HepG2 (cell line): ENCODE data around the gene BCL2. TPM values are rescaled to one million over a fixed set of nuclear protein-coding genes. Genes with fewer than 3 reads are reported as not detected.

Experiments used
- ATAC-seq: fragments of 200-7000 bp; cut with Tn5 transposase; 3 replicates; pipeline ENCODE4 v1.9.1; 2020; ENCODE audit warnings: mild to moderate bottlenecking, moderate library complexity
- BruUV-seq: library from RNA; stranded (reverse); fragments of 400-500 nt; replicated peaks from 2 replicates; lab custom pipeline; 2021; lab: Mats Ljungman, UMichigan
- CTCF ChIA-PET: fragments of 300-600 bp; formaldehyde crosslinking; extraction: SDS; loops from one replicate; lab custom pipeline; 2021; ENCODE audit warnings: low total read pairs, inconsistent platforms, low intra/inter-chr PET ratio; lab: Yijun Ruan, JAX
- POLR2A ChIA-PET: fragments of 350-600 bp; sonication (Branson Sonifier 250); formaldehyde crosslinking; loops from one replicate; lab custom pipeline; 2020; ENCODE audit warnings: antibody characterized with exemption, inconsistent platforms; lab: Yijun Ruan, JAX
- DNase-seq: peaks from one replicate; pipeline ENCODE4 v3.0.0-alpha.2; 2015; ENCODE audit warnings: low spot score
- FAIRE-seq: peaks from 3 replicates; lab custom pipeline; 2011; peaks lifted over from hg19 to GRCh38; lab: Jason Lieb, UNC
- H2AFZ ChIP-seq: one replicate; pipeline ENCODE4 v1.6.1; 2011; ENCODE audit warnings: low read length, inconsistent platforms
- H3K27ac ChIP-seq: fragments of 300-600 bp; 3 replicates; pipeline ENCODE4 v1.8.0; 2011; ENCODE audit warnings: mixed run types, mild to moderate bottlenecking, mixed read lengths, low read length, inconsistent platforms; ENCODE audit not compliant: insufficient read depth; ENCODE audit errors: extremely low read length
- H3K27me3 ChIP-seq, 2 experiments: fragments of 200-600 bp in 1 of 2; 2 replicates in 1 of 2; 3 replicates in 1 of 2; pipeline versions ENCODE4 v1.6.0 to v1.8.0; 2011; ENCODE audit warnings: low read length in 2 of 2, mild to moderate bottlenecking in 2 of 2, moderate library complexity in 2 of 2, inconsistent platforms in 1 of 2; ENCODE audit not compliant: insufficient read depth in 2 of 2, control insufficient read depth in 1 of 2
- H3K36me3 ChIP-seq, 2 experiments: fragments of 200-600 bp in 1 of 2; replicated peaks in 1 of 2; 2 replicates in 1 of 2; 3 replicates in 1 of 2; pipeline versions ENCODE4 v1.5.1 to v1.8.0; 2011; ENCODE audit warnings: low read length in 2 of 2, inconsistent platforms in 1 of 2; ENCODE audit not compliant: insufficient read depth in 2 of 2, control insufficient read depth in 1 of 2
- H3K4me1 ChIP-seq: 2 replicates; pipeline ENCODE4 v1.5.1; 2012; ENCODE audit warnings: low read length, inconsistent platforms; ENCODE audit not compliant: insufficient read depth
- H3K4me2 ChIP-seq: 2 replicates; pipeline ENCODE4 v1.6.0; 2011; ENCODE audit warnings: low read depth, low read length, inconsistent platforms
- H3K4me3 ChIP-seq, 3 experiments: fragments of 200-600 bp in 1 of 3; sonication (generic), shearing (Covaris generic) in 1 of 3; replicated peaks in 1 of 3; 2 replicates each; pipeline ENCODE4 v1.5.1; 2011 to 2016; ENCODE audit warnings: low read length in 3 of 3, inconsistent platforms in 2 of 3, low read depth in 2 of 3, mild to moderate bottlenecking in 2 of 3, control low read depth in 1 of 3, mixed read lengths in 1 of 3; ENCODE audit not compliant: insufficient read depth in 1 of 3
- H3K79me2 ChIP-seq: one replicate; pipeline ENCODE4 v1.6.1; 2011; ENCODE audit warnings: low read length, inconsistent platforms; ENCODE audit not compliant: insufficient read depth
- H3K9ac ChIP-seq: 2 replicates; pipeline ENCODE4 v1.6.0; 2011; ENCODE audit warnings: mild to moderate bottlenecking, low read depth, low read length, inconsistent platforms; ENCODE audit not compliant: insufficient read depth
- H3K9me3 ChIP-seq: 2 replicates; pipeline ENCODE4 v1.5.1; 2012; ENCODE audit warnings: mild to moderate bottlenecking, low read length
- H4K20me1 ChIP-seq: 2 replicates; pipeline ENCODE4 v1.6.0; 2011; ENCODE audit warnings: inconsistent platforms, mild to moderate bottlenecking, low read length, moderate library complexity; ENCODE audit not compliant: insufficient read depth
- AGO1 ChIP-seq: fragments of 200-400 bp; formaldehyde crosslinking; IDR thresholded peaks from 2 replicates; pipeline ENCODE4 v1.6.1; 2017; ENCODE audit warnings: mild to moderate bottlenecking, low read depth, low read length, moderate library complexity; ENCODE audit not compliant: poor library complexity, severe bottlenecking
- HINFP ChIP-seq: sonication (generic); formaldehyde crosslinking; IDR thresholded peaks from 2 replicates; pipeline ENCODE4 v1.4.0; 2020; ENCODE audit warnings: low read depth, mild to moderate bottlenecking, missing genetic modification reagents
- LBX2 ChIP-seq: sonication (generic); formaldehyde crosslinking; IDR thresholded peaks from 2 replicates; pipeline ENCODE4 v1.5.0; 2020; ENCODE audit warnings: missing genetic modification reagents, mild to moderate bottlenecking, borderline replicate concordance
- NFAT5 ChIP-seq: sonication (generic); formaldehyde crosslinking; IDR thresholded peaks from 2 replicates; pipeline ENCODE4 v1.4.0; 2020; ENCODE audit warnings: missing genetic modification reagents
- NFKBIZ ChIP-seq: IDR thresholded peaks from 2 replicates; pipeline ENCODE4 v1.6.1; 2018; ENCODE audit warnings: missing genetic modification reagents, missing compliant biosample characterization
- POGZ ChIP-seq: sonication (generic); formaldehyde crosslinking; IDR thresholded peaks from 2 replicates; pipeline ENCODE4 v1.4.0; 2020; ENCODE audit warnings: mild to moderate bottlenecking, missing genetic modification reagents
- PRPF4 ChIP-seq: fragments of 200-400 bp; formaldehyde crosslinking; IDR thresholded peaks from 2 replicates; pipeline ENCODE4 v1.6.1; 2016; ENCODE audit warnings: low read length, low read depth; ENCODE audit not compliant: poor library complexity, severe bottlenecking
- RARA ChIP-seq: IDR thresholded peaks from 2 replicates; pipeline ENCODE4 v1.6.1; 2016; ENCODE audit warnings: missing genetic modification reagents, missing compliant biosample characterization
- SNAI1 ChIP-seq: sonication (generic); formaldehyde crosslinking; IDR thresholded peaks from 2 replicates; pipeline ENCODE4 v1.5.0; 2020; ENCODE audit warnings: mild to moderate bottlenecking, missing genetic modification reagents, borderline replicate concordance
- ZFP90 ChIP-seq: sonication (generic); formaldehyde crosslinking; IDR thresholded peaks from 2 replicates; pipeline ENCODE4 v1.8.0; 2022; ENCODE audit warnings: missing genetic modification reagents, mild to moderate bottlenecking, inconsistent platforms, borderline replicate concordance
- ZMAT5 ChIP-seq: sonication (generic); formaldehyde crosslinking; IDR thresholded peaks from 2 replicates; pipeline ENCODE4 v1.5.0; 2020; ENCODE audit warnings: mild to moderate bottlenecking, low read depth, missing genetic modification reagents, borderline replicate concordance
- ZNF282 ChIP-seq: fragments of 450-650 bp; IDR thresholded peaks from 2 replicates; pipeline ENCODE4 v1.6.1; 2018; ENCODE audit not compliant: partially characterized antibody
- ZNF713 ChIP-seq: sonication (generic); formaldehyde crosslinking; IDR thresholded peaks from 2 replicates; pipeline ENCODE4 v1.4.0; 2020; ENCODE audit warnings: mild to moderate bottlenecking, missing genetic modification reagents
- ZNF770 ChIP-seq: sonication (generic); formaldehyde crosslinking; IDR thresholded peaks from 2 replicates; pipeline ENCODE4 v1.5.0; 2020; ENCODE audit warnings: mild to moderate bottlenecking, missing genetic modification reagents
- WGBS: methylation state at CpG from one replicate; pipeline ENCODE4 v1.1.6; 2017; ENCODE audit warnings: low lambda C conversion rate; 5-methylcytosine and 5-hydroxymethylcytosine counted together
- in situ Hi-C: cut with HindIII; loops from 2 replicates; pipeline ENCODE4 v1.10.0; 2017; ENCODE audit warnings: low pct_unique_long_range_greater_than_20kb; ENCODE audit not compliant: extremely low pct_ligation_motif_present
- intact Hi-C: fragments of 100-400 bp; cut with micrococcal nuclease; formaldehyde crosslinking; loops from one replicate; pipeline ENCODE4 v1.10.0; 2022; ENCODE audit not compliant: unreplicated experiment
- polyA plus RNA-seq, 8 experiments: library from polyadenylated mRNA; depleted of rRNA in 3 of 8; stranded (reverse) in 7 of 8; unstranded in 1 of 8; fragments of >200 nt; fragmentation: Illumina TruSeq in 4 of 8; extraction: Trizol in 4 of 8; gene quantifications; 2 replicates each; pipeline versions ENCODE4 v1.2.1 to v1.2.3, GENCODE V29; 2011 to 2016; ENCODE audit warnings: low read depth in 4 of 8, missing spikeins in 1 of 8, mixed read lengths in 1 of 8; ENCODE audit not compliant: insufficient read depth in 1 of 8
- total RNA-seq, 5 experiments: library from RNA; depleted of rRNA; stranded (reverse); fragments of >200 nt; fragmentation: Illumina TruSeq; extraction: Trizol; gene quantifications; 2 replicates each; pipeline ENCODE4 v1.2.3, GENCODE V29; 2016; ENCODE audit warnings: low read depth in 1 of 5

Gene BCL2
- total and polyA plus RNA-seq, 2 of the 13 experiments (the other 11 are each of a cell fraction or from before 2014, with no cell fraction given): 0.07 to 0.53 TPM

GRCh38 chr18:63084219-63084618 is 235.3 kb downstream of the BCL2 start:
- ChIA-PET CTCF (no interaction called here), POLR2A (no interaction called here)
- Histone ChIP-seq H3K4me3 (no peak overlapping the region), H2AFZ (no peak overlapping the region), H3K4me1 (no peaks in the 10 kb centered on the region), H3K36me3 (no peaks in the 10 kb centered on the region), H3K4me2 (no peak overlapping the region), H3K27me3 (peaks cover 0 to 13% of the 10 kb centered on the region in 2 experiments; a peak in 2 of 5 replicates), H3K9me3 (no peaks in the 10 kb centered on the region), H3K27ac (no peak overlapping the region), H3K9ac (no peak overlapping the region), H4K20me1 (no peaks in the 10 kb centered on the region), H3K79me2 (no peaks in the 10 kb centered on the region)
- no peak for ATAC-seq
- WGBS: 20% methylated on average over 7 of the region's 7 CpGs
- DNase-seq: no peak
- no peak for FAIRE-seq
- no TSS peak for BruUV-seq
- intact Hi-C loops (no loop called here), in situ Hi-C loops (no loop called here)
- TF ChIP-seq PRPF4 (no peak), ZNF282 (no peak), AGO1 (no peak), SNAI1 (CRISPR knock-in tag) (no peak), RARA (CRISPR knock-in tag) (no peak), NFKBIZ (CRISPR knock-in tag) (no peak), ZNF713 (CRISPR knock-in tag) (no peak), POGZ (CRISPR knock-in tag) (no peak), LBX2 (CRISPR knock-in tag) (no peak), ZNF770 (no peak), NFAT5 (CRISPR knock-in tag) (no peak), ZMAT5 (CRISPR knock-in tag) (no peak), HINFP (CRISPR knock-in tag) (no peak), ZFP90 (no peak)
